Vagina (tissue), 2 donors: ENCODE results near the gene NSUN5.

Source experiments
- CTCF ChIP-seq, 3 experiments: fragments of 450-650 bp in 2 of 3; fragments of 200-600 bp in 1 of 3; sonication (generic) in 1 of 3; IDR thresholded peaks; one replicate each; pipeline ENCODE4 v1.5.1; 2017 to 2019; ENCODE audit warnings: antibody characterized with exemption in 3 of 3, mild to moderate bottlenecking in 2 of 3, moderate library complexity in 2 of 3
- POLR2A ChIP-seq, 2 donors: fragments of 450-650 bp; IDR thresholded peaks; one replicate each; pipeline ENCODE4 v1.6.1; 2017; ENCODE audit warnings: antibody characterized with exemption in 2 of 2, mild to moderate bottlenecking in 2 of 2, moderate library complexity in 2 of 2
- POLR2AphosphoS5 ChIP-seq, 2 donors: sonication (generic); formaldehyde crosslinking; IDR thresholded peaks; one replicate each; pipeline ENCODE4 v1.9.0; 2017; ENCODE audit warnings: antibody characterized with exemption in 2 of 2, mild to moderate bottlenecking in 2 of 2, low read depth in 1 of 2; ENCODE audit not compliant: insufficient read depth in 1 of 2

GRCh38 chr7:73345538-73345937, 36.9 kb upstream of the NSUN5 start:
- no peak for TF ChIP-seq CTCF (IDR thresholded peaks at IDR 0.05)
- no peak for TF ChIP-seq POLR2A (IDR thresholded peaks at IDR 0.05)
- no peak for TF ChIP-seq POLR2AphosphoS5 (IDR thresholded peaks at IDR 0.05; ENCODE audit: insufficient read depth in 1 of 2, low read depth in 1 of 2)
